Urinary bladder (tissue), 4 donors: Measurements from ENCODE around the gene RAB26. TPM values are rescaled to one million over a fixed set of nuclear protein-coding genes. Genes with fewer than 3 reads are reported as not detected.

Source experiments
- DNase-seq: peaks from one replicate; pipeline ENCODE4 v3.0.0-alpha.2; 2015; ENCODE audit errors: extremely low spot score
- H3K27ac ChIP-seq: one replicate; pipeline ENCODE4 v1.5.1; 2013; ENCODE audit warnings: low read depth, mild to moderate bottlenecking, moderate library complexity
- H3K36me3 ChIP-seq: one replicate; pipeline ENCODE4 v1.6.1; 2013; ENCODE audit warnings: mild to moderate bottlenecking, moderate library complexity; ENCODE audit not compliant: insufficient read depth
- H3K4me1 ChIP-seq: one replicate; pipeline ENCODE4 v1.6.1; 2013; ENCODE audit warnings: mild to moderate bottlenecking, moderate library complexity; ENCODE audit not compliant: insufficient read depth
- H3K4me3 ChIP-seq: one replicate; pipeline ENCODE4 v1.5.1; 2013; ENCODE audit warnings: low read depth, low read length
- WGBS: extraction: QIAGEN DNeasy Blood & Tissue Kit; methylation state at CpG from one replicate; pipeline ENCODE4 v1.1.7; 2013; 5-methylcytosine and 5-hydroxymethylcytosine counted together
- polyA plus RNA-seq: library from polyadenylated mRNA; stranded (reverse); fragments of 200-250 nt; gene quantifications from one replicate; pipeline ENCODE4 v1.2.3, GENCODE V29; 2013
- total RNA-seq: library from RNA; depleted of rRNA; stranded (reverse); fragments of >200 nt; gene quantifications from one replicate; pipeline ENCODE4 v1.2.3, GENCODE V29; 2014
- donor health status: healthy with polysubstance abuse.
- donor health status: healthy.

Gene RAB26
- total and polyA plus RNA-seq, 2 donors, result 0.63 TPM

GRCh38 chr16:2142942-2143877, 5.2 kb upstream of the RAB26 start:
- Histone ChIP-seq H3K4me3 (no peak overlapping the region), H3K27ac (no peak overlapping the region), H3K4me1 (no peaks in the 10 kb centered on the region), H3K36me3 (no peaks in the 10 kb centered on the region)
- no peak for DNase-seq
- WGBS, result 75% methylated on average over 31 of the region's 31 CpGs

- no peak overlapping the region for H3K4me3 ChIP-seq
- no peaks in the 10 kb centered on the region for H3K4me1 ChIP-seq
- no peak overlapping the region for H3K27ac ChIP-seq
- 79% methylated on average over 17 of the region's 17 CpGs for WGBS
- DNase-seq, result no peak
- no peaks in the 10 kb centered on the region for H3K36me3 ChIP-seq
These were observed 4.4 kb upstream of the RAB26 start for GRCh38 chr16:2143878-2144485.

- Histone ChIP-seq H3K27ac (no peak overlapping the region), H3K36me3 (no peaks in the 10 kb centered on the region), H3K4me1 (no peaks in the 10 kb centered on the region), H3K4me3 (no peak overlapping the region)
- DNase-seq, result no peak
- WGBS, result 80% methylated on average over 5 of the region's 5 CpGs
These were observed 2.6 kb upstream of the RAB26 start for GRCh38 chr16:2145843-2146242.

- H3K4me3 ChIP-seq, result no peak overlapping the region
- WGBS, result 82% methylated on average over 6 of the region's 6 CpGs
- H3K27ac ChIP-seq, result peak overlapping the region; percentile 12
- no peaks in the 10 kb centered on the region for H3K36me3 ChIP-seq
- DNase-seq, result no peak
- H3K4me1 ChIP-seq, result no peaks in the 10 kb centered on the region
These were observed 1.0 kb upstream of the RAB26 start for GRCh38 chr16:2147378-2147777.

GRCh38 chr16:2148714-2149629, 547 bp downstream of the RAB26 start:
- peaks cover 1% of the 10 kb centered on the region for H3K4me1 ChIP-seq
- H3K27ac ChIP-seq, result no peak overlapping the region
- DNase-seq, result no peak
- no peaks in the 10 kb centered on the region for H3K36me3 ChIP-seq
- peak overlapping the region; percentile 40 for H3K4me3 ChIP-seq
- 3% methylated on average over 62 of the region's 62 CpGs for WGBS

- Histone ChIP-seq H3K36me3 (no peaks in the 10 kb centered on the region), H3K4me1 (peaks cover 1% of the 10 kb centered on the region), H3K4me3 (no peak overlapping the region), H3K27ac (no peak overlapping the region)
- no peak for DNase-seq
- WGBS, result 58% methylated on average over 24 of the region's 24 CpGs
These were observed 1.4 kb downstream of the RAB26 start for GRCh38 chr16:2149630-2150417.

- 46% methylated on average over 18 of the region's 18 CpGs for WGBS
- no peak for DNase-seq
- Histone ChIP-seq H3K4me1 (peaks cover 1% of the 10 kb centered on the region), H3K27ac (no peak overlapping the region), H3K4me3 (no peak overlapping the region), H3K36me3 (no peaks in the 10 kb centered on the region)
These were observed 2.2 kb downstream of the RAB26 start for GRCh38 chr16:2150418-2151187.

- DNase-seq, result no peak
- Histone ChIP-seq H3K27ac (no peak overlapping the region), H3K4me1 (peaks cover 1% of the 10 kb centered on the region), H3K36me3 (no peaks in the 10 kb centered on the region), H3K4me3 (no peak overlapping the region)
- WGBS, result 73% methylated on average over 13 of the region's 13 CpGs
These were observed 3.0 kb downstream of the RAB26 start for GRCh38 chr16:2151188-2152091.

GRCh38 chr16:2152695-2153506, 4.5 kb downstream of the RAB26 start:
- WGBS, result 30% methylated on average over 25 of the region's 25 CpGs
- no peak for DNase-seq
- Histone ChIP-seq H3K4me1 (peaks cover 7% of the 10 kb centered on the region), H3K36me3 (no peaks in the 10 kb centered on the region), H3K27ac (no peak overlapping the region), H3K4me3 (peak overlapping the region; percentile 16)

- no peak for DNase-seq
- H3K27ac ChIP-seq, result peak overlapping the region; percentile 33
- peak overlapping the region; percentile 56 for H3K4me3 ChIP-seq
- H3K36me3 ChIP-seq, result no peaks in the 10 kb centered on the region
- WGBS, result 3% methylated on average over 23 of the region's 23 CpGs
- H3K4me1 ChIP-seq, result peaks cover 7% of the 10 kb centered on the region
These were observed 6.2 kb downstream of the RAB26 start for GRCh38 chr16:2154533-2155090.
